OCI-LY3 (cell line): ENCODE data around the gene ZNG1C.
"Not testable (repeated sequence)": the region's sequence is repeated elsewhere in the genome, so short reads cannot be mapped to it uniquely, and the experiment has no call there.

Experiments
- EZH2phosphoT487 ChIP-seq: fragments of 200-600 bp; shearing (Covaris generic); IDR thresholded peaks from 2 replicates; pipeline ENCODE4 v1.6.1; 2018; ENCODE audit warnings: antibody characterized with exemption, mixed run types, low read depth
- TF ChIP-seq, protein P1 (sequence below): fragments of 200-600, 300-600 bp; sonication (generic); IDR thresholded peaks from 2 replicates; pipeline ENCODE4 v1.5.1; 2014; ENCODE audit warnings: antibody characterized with exemption, low read length, low read depth

DNA sequence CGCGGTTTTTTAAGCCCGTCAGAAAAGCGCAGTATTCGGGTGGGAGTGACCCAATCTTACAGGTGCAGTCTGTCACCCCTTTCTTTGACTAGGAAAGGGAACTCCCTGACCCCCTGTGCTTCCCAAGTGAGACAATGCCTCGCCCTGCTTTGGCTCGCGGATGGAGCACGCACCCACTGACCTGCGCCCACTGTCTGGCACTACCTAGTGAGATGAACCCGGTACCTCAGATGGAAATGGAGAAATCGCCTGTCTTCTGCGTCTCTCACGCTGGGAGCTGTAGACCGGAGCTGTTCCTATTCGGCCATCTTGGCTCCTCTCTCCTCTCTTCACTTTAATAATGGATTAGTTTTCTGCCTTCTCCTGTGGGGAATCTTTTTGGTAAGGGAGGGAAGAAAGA is 39.3 kb downstream of the ZNG1C start:
- TF ChIP-seq, protein P1, sequence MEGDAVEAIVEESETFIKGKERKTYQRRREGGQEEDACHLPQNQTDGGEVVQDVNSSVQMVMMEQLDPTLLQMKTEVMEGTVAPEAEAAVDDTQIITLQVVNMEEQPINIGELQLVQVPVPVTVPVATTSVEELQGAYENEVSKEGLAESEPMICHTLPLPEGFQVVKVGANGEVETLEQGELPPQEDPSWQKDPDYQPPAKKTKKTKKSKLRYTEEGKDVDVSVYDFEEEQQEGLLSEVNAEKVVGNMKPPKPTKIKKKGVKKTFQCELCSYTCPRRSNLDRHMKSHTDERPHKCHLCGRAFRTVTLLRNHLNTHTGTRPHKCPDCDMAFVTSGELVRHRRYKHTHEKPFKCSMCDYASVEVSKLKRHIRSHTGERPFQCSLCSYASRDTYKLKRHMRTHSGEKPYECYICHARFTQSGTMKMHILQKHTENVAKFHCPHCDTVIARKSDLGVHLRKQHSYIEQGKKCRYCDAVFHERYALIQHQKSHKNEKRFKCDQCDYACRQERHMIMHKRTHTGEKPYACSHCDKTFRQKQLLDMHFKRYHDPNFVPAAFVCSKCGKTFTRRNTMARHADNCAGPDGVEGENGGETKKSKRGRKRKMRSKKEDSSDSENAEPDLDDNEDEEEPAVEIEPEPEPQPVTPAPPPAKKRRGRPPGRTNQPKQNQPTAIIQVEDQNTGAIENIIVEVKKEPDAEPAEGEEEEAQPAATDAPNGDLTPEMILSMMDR, result not testable (repeated sequence)
- not testable (repeated sequence) for TF ChIP-seq EZH2phosphoT487
